ENCODE measurements around the gene NPTN.

DNA sequence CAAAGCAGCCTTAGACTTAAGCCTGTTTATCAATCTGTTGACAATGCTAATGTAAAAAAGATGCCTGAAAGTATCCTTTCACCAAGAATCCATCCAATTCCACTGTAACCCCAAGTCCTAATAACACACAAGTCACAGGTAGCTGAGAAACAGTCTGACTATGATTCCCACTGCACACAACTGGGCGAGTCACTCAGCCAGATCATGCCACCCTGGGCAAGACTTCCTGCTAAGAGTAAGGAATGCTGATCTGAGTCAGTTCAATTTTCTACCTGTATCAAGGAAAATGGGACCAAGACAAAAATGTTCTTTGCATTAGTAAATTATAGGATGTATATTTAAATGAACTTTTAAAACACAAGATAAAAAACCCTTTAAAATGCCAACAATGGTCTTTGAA is 33.3 kb downstream of the NPTN start:
- TF ChIP-seq, protein P1, sequence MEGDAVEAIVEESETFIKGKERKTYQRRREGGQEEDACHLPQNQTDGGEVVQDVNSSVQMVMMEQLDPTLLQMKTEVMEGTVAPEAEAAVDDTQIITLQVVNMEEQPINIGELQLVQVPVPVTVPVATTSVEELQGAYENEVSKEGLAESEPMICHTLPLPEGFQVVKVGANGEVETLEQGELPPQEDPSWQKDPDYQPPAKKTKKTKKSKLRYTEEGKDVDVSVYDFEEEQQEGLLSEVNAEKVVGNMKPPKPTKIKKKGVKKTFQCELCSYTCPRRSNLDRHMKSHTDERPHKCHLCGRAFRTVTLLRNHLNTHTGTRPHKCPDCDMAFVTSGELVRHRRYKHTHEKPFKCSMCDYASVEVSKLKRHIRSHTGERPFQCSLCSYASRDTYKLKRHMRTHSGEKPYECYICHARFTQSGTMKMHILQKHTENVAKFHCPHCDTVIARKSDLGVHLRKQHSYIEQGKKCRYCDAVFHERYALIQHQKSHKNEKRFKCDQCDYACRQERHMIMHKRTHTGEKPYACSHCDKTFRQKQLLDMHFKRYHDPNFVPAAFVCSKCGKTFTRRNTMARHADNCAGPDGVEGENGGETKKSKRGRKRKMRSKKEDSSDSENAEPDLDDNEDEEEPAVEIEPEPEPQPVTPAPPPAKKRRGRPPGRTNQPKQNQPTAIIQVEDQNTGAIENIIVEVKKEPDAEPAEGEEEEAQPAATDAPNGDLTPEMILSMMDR (IDR thresholded peaks at IDR 0.05) = no peak
- TF ChIP-seq POLR2A (IDR thresholded peaks at IDR 0.05) = no peak
